Ammon's horn (tissue), 1 donor: ENCODE results near the gene VIP.
"Not testable (repeated sequence)": the region's sequence is repeated elsewhere in the genome, so short reads cannot be mapped to it uniquely, and the experiment has no call there.

Experiments used
- DNase-seq: peaks from one replicate; pipeline ENCODE4 v3.0.0-alpha.2; 2016; ENCODE audit warnings: low spot score

The VIP gene

DNA sequence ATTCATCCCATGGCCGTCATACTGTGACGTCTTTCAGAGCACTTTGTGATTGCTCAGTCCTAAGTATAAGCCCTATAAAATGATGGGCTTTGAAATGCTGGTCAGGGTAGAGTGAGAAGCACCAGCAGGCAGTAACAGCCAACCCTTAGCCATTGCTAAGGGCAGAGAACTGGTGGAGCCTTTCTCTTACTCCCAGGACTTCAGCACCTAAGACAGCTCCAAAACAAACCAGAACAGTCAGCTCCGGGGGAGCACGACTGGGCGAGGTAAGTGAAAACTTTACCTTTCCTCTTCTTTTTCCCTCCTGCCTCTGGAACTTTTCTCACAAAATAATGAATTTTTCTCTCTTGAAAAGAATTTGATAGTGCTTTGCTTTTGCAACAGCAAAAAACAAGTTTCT is at the start of gene VIP:
VIP (plus strand) TSS at position 104 of the 400 bp plus-strand sequence. CDS start 1,381 bp downstream, outside the sequence.
- no peak for DNase-seq

DNA sequence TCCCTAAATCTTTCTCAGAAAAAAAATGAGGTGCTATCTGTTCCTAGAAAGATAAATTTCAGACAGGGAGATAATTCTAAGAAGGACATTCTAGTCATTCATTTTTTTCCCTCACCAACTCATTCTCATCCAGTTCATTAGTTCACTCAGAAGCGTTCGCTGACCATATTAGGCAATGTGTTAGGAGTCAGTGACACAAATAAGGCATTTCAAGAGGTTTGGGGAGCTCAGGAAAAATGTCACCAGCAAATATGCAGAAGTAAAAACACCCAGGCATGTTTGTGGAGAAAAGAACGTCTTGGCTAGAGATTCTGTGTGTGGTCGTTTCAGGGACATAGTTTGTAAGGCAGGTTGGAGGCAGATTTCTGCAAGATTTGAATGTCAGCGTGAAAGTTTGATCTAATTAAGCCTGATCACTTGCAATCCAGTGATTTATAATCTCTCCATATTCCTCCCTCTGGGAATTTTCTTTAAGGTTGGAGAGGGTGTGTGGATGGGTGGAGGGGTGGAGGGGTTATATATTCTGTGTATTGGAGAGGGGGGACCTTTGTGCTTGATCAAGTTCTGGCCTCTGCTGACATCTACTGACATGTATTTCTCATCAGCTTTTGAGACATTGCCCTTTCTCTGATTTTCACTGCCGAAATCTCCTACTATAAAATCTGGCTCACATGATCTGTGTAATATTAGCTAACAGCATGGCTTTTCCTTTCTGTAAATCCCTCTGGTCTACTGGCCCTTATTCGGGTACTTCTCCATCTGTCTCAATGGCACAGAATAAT is 49.3 kb upstream of the VIP start:
- no peak for DNase-seq

DNA sequence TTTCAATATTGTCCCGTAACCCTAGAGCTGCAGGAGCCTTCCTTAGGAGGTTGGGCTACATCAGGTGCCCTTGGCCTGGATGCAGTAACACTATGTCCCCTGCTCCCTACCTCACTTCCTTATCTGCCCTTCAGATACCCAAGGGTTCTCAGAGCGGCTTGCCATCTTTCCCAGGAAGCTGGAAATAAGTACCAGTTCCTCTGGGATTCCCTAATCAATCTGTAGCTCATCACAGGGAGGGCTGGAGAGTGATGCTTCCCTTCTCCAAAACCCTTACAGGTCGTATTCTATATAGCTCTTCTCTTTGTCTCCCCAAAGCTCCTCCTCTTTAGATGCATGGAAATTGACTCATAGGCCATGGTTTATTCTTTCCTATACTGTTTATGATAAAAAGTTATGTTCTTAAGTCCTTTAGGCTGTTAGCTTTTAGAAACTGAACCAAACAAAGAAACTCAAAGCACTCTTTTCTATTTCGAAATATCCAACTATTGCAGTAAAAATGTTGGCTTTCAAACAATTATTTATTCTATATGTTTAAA is 48.7 kb upstream of the VIP start:
- no peak for DNase-seq

DNA sequence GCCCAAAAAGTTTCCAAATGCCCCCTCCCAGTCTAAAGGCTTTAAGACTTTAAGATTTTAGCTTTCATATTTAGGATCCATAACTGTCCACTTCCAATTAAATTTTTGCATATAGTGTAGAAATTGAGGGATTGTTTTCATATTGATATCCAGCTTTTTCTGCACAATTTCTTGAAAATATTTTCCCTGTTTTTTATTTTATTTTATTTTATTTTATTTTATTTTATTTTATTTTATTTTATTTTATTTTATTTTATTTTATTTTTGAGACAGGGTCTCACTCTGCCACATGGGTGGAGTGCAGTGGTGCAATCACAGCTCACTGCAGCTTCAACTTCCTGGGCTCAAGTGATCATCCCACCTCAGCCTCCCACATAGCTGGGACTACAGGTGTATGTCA is 46.8 kb upstream of the VIP start:
- DNase-seq, result not testable (repeated sequence)

DNA sequence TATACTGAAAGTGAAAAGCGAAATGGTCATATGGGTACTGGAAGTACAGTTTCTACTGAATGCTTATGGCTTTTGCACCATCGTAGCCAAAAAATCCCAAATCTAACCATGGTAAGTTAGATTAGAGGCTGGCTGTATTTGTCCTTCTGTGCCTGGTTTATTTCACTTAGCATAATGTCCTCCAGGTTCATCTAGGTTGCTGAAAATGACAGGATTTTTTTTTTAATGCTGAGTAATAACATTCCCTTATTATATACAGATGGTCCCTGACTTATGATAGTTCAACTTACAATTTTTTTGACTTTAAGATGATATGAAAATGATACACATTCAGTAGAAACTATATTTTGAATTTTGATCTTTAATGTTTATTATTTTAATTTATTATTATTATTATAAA is 45.3 kb upstream of the VIP start:
- DNase-seq, result no peak

DNA sequence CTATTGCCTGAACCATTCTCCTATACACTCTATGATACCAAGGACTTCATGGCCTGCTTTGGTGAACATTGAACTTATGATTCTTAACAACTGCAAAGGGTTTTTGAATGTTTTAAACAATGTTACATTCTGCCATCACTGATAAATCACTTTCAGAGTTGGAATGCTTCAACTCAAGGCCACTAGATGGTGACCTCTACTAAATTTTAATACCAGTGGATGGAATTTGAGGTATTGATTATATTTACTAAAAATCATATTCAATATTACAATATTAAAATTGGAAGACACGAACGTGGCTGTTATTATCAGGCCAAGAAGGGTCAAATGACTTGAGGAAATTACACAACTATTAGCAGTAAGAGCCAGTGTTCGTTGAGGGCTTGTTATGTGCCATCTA is 34.3 kb upstream of the VIP start:
- no peak for DNase-seq

GRCh38 chr6:152720974-152721373 is 29.6 kb upstream of the VIP start:
- no peak for DNase-seq

DNA sequence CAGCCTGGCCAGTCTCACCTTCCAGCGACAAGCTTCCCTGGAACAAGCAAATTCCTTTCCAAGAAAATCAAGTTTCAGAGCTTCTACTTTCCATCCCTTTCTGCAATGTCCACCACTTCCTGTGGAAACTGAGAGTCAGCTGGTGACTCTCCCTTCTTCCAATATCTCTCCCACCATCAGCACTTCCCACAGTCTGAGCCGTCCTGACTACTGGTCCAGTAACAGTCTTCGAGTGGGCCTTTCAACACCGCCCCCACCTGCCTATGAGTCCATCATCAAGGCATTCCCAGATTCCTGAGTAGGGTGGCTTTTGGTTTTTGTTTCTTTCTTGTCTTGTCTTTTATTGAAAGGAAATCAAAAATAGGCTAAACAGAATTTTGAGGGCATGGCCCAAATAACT is 28.6 kb upstream of the VIP start:
- DNase-seq, result no peak

- DNase-seq, result no peak
Measured at GRCh38 chr6:152723398-152723797, 27.2 kb upstream of the VIP start.

DNA sequence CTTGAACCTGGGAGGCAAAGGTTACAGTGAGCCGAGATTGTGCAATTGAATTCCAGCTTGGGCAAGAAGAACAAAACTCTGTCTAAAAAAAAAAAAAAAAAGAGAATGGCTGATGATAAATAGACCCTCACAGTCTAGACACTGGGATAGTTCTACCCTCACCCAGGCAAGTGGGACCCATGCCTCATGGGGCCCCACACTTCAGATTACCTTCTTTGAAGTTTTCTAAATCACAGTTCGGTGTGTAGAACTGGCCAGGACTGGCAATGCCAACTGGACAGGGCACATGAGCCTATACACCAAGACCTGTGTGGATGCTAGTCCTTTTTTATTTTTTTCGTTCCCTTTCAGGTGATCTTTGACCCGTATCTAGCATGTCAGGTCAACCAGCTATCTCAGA is 24.3 kb upstream of the VIP start:
- DNase-seq, result no peak

DNA sequence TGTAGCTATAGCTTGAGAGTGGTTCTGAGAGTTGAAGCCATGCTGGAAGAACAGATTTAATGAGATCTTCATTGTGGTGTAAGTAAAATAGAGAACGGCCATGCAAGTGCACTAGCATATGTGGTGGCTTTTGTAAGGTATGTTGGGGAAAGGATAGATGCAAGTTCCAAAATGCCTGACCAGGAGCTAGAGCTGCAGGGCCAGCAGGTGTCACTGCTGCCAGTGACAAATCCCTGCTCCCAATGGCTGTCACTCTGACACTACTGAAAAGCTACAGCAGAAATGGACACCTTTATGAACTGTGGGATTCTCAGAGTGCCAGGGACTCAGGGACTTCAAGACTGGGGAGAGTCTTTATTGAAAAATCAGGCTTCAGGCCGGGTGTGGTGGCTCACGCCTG is 23.1 kb upstream of the VIP start:
- no peak for DNase-seq

GRCh38 chr6:152734630-152735029 is 16.0 kb upstream of the VIP start:
- no peak for DNase-seq

- no peak for DNase-seq
Measured at GRCh38 chr6:152736687-152737273, 13.8 kb upstream of the VIP start.

GRCh38 chr6:152745509-152746171 is 5.0 kb upstream of the VIP start:
- DNase-seq, result peak; percentile 14

- DNase-seq, result no peak
Measured at GRCh38 chr6:152746172-152746553, 4.4 kb upstream of the VIP start.

GRCh38 chr6:152748843-152749242 is 1.8 kb upstream of the VIP start:
- no peak for DNase-seq

DNA sequence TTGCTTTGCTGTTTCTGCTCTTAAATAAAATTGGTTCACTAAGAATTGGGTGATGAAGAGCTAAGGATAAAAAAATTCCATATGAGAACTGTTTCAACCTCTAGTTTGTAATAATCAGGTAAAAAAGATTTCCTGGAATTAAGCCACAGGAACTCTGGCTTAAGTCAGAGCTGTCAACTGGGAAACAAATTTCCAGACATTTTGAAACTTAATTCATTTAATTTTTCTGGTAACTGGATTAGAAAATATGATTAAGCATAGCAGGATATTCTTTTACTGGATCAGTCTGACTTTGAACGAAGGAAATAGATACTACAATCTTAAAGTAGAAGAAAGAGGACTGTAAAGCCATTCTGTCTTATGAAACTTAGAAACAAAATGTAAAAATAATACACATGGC is 1.3 kb upstream of the VIP start:
- no peak for DNase-seq

DNA sequence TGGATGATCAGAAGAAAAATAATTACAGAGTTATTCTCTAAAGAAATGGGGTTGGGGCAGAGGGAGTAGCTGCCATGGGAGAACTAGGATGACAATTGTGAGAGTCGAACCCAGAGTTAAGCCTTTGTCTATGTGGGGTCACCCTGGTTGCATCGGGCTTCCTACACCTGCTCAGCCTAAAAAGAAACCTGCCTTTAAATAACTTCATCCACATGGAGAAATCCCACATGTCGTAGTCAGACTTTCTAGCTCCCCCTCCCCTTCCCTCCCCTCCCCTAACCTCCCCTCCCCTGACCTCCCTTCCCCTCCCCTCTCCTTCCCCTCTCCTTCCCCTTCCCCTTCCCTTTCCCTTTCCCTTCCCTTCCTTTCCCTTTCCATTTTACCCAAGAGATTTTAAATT is 14.7 kb downstream of the VIP start:
- no peak for DNase-seq

DNA sequence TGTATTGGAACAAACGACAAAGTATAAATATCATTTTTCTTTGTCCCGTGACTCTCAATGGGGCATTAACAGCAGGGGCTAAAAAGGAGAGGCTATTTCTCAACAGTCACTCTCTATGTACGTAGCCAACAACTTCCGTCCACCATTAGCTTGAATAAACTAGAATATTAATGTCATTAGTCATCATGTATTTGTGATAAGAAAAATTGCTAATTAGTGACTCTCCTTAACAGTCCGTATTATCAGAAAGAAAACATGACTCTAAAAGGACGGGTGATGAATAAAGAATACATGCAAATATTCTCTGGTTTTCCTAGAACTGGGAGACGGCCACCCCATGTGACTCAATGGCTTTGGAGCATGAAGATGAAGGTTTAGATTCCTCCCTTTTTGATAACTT is 18.6 kb downstream of the VIP start:
- DNase-seq, result no peak

GRCh38 chr6:152769993-152770392 is 19.4 kb downstream of the VIP start:
- DNase-seq, result no peak

DNA sequence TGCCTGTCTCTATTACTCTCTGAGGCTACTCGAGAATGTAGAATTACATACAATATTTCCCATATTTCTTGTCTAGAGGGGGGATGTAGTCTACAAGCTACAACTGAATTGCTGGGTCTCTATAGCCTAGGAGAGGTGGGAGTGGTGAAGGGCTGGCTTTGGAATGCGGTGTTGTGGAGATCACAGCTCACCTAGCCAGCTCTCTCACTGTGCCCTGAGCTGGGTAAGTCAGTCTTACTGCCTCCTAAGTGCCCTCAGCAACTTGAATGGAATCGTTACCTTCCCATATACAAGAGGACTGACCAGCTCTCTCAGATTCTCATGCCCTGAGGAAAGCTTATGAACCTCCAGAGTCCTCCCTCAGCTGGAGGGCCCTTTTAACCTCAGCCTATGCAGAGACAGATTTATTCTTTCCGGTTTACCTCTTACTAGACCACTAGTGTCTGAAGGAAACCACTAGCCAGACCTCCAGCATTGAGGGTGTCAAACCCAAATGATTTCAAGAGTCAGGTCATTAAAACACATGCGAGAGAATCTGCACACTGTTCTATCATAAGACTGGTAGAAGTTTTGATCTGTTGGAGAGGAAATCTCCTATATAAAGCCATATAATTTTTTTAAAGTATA is 20.6 kb downstream of the VIP start:
- no peak for DNase-seq

DNA sequence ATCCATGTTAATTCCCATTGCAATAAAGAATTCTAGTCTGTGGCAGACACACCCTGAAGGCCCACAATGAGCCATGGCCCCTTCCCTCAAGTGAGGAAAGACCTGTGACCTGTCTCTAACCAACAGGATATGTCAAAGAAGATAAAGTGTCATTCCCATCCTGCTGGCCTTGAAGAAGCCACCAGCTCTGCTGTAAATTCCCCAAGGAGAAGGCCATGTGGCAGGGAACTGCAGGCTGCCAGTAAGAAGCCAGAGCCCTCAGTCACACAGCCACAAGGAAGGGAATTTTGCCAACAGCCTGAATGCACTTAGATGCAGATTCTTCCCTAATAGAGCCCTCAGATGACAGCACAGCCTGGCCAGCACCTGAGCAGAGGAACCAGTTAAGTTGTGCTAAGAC is 24.8 kb downstream of the VIP start:
- DNase-seq, result no peak

DNA sequence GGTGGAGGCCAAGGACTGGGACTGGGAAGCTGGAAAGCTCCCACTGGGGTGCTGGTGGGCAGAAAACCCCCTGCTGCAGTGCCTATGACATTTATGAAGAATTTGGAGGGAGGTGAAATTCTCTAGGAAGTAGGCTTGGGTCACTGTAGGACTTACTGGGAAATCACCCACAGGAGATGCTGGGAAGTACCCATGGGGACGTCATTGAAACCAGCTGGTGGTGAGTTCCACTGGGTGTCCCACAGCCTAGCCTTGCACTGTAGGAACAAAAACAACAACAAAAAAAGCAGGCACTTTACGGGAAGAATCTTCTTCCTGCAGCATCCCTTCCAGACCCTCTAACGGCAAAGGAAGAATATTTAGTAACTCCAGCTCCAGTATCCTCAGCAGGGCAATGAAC is 26.2 kb downstream of the VIP start:
- DNase-seq, result no peak
